HEK293 (cell line): ENCODE data around the gene ZNF865.

Experiments
- CTCF ChIA-PET: fragments of 350-600 bp; formaldehyde crosslinking; extraction: SDS; loops from one replicate; lab custom pipeline; 2021; ENCODE audit warnings: antibody characterized with exemption; lab: Yijun Ruan, JAX
- POLR2A ChIA-PET: fragments of 300-600 bp; formaldehyde crosslinking; extraction: SDS; loops from one replicate; lab custom pipeline; 2020; ENCODE audit warnings: antibody characterized with exemption, inconsistent platforms; lab: Yijun Ruan, JAX
- H3K27ac ChIP-seq: fragments of 200-500 bp; sonication (Bioruptor generic); 2 replicates; pipeline ENCODE4 v1.5.1; 2014; ENCODE audit warnings: low read depth, low read length, control low read depth, inconsistent platforms; ENCODE audit errors: extremely low read depth
- H3K36me3 ChIP-seq, 2 experiments: fragments of 200-500 bp in 1 of 2; sonication (Bioruptor generic) in 1 of 2; 1 replicate in 1 of 2; 2 replicates in 1 of 2; pipeline ENCODE4 v1.5.1; 2014 to 2017; ENCODE audit warnings: inconsistent platforms in 2 of 2, low read length in 2 of 2; ENCODE audit not compliant: control insufficient read depth in 2 of 2, insufficient read depth in 1 of 2
- H3K4me1 ChIP-seq: fragments of 200-500 bp; sonication (Bioruptor generic); 2 replicates; pipeline ENCODE4 v1.5.1; 2014; ENCODE audit warnings: mild to moderate bottlenecking, low read length, inconsistent platforms; ENCODE audit not compliant: control insufficient read depth, insufficient read depth
- H3K4me3 ChIP-seq: 2 replicates; pipeline ENCODE4 v1.5.1; 2011; ENCODE audit warnings: low read depth, mild to moderate bottlenecking, control low read depth, low read length, moderate library complexity
- H3K9me3 ChIP-seq: fragments of 200-500 bp; sonication (Bioruptor generic); 2 replicates; pipeline ENCODE4 v1.5.1; 2014; ENCODE audit warnings: low read depth, low read length, inconsistent platforms; ENCODE audit not compliant: control insufficient read depth, insufficient read depth
- EGR2 ChIP-seq: fragments of 450-650 bp; formaldehyde crosslinking; IDR thresholded peaks from 2 replicates; pipeline ENCODE4 v1.5.1; 2016; ENCODE audit warnings: low read depth, missing biosample characterization, missing genetic modification characterization
- GLIS2 ChIP-seq: fragments of 450-650 bp; formaldehyde crosslinking; IDR thresholded peaks from 2 replicates; pipeline ENCODE4 v1.5.1; 2016; ENCODE audit warnings: missing biosample characterization, missing genetic modification characterization
- HOXD13 ChIP-seq: sonication (generic); formaldehyde crosslinking; IDR thresholded peaks from 2 replicates; pipeline ENCODE4 v1.8.0; 2022; ENCODE audit warnings: missing genetic modification reagents, borderline replicate concordance
- MZF1 ChIP-seq: fragments of 450-650 bp; formaldehyde crosslinking; IDR thresholded peaks from 2 replicates; pipeline ENCODE4 v1.5.1; 2017; ENCODE audit warnings: missing biosample characterization, missing genetic modification characterization, borderline replicate concordance
- PRDM1 ChIP-seq: fragments of 450-650 bp; formaldehyde crosslinking; IDR thresholded peaks from 2 replicates; pipeline ENCODE4; 2016; ENCODE audit warnings: missing biosample characterization, missing genetic modification characterization
- PRDM10 ChIP-seq: fragments of 450-650 bp; formaldehyde crosslinking; IDR thresholded peaks from 2 replicates; pipeline ENCODE4 v1.5.1; 2016; ENCODE audit warnings: missing biosample characterization, missing genetic modification characterization
- TRIM28 ChIP-seq: IDR thresholded peaks from 2 replicates; pipeline ENCODE4 v1.6.1; 2011; ENCODE audit warnings: low read length, control low read depth, borderline replicate concordance
- YY2 ChIP-seq: fragments of 450-650 bp; formaldehyde crosslinking; IDR thresholded peaks from 2 replicates; pipeline ENCODE4 v1.5.1; 2016; ENCODE audit warnings: missing biosample characterization, missing genetic modification characterization
- ZBTB17 ChIP-seq: fragments of 450-650 bp; formaldehyde crosslinking; IDR thresholded peaks from 2 replicates; pipeline ENCODE4 v1.5.1; 2016; ENCODE audit warnings: missing biosample characterization, missing genetic modification characterization
- ZBTB48 ChIP-seq: fragments of 450-650 bp; formaldehyde crosslinking; IDR thresholded peaks from 2 replicates; pipeline ENCODE4 v1.5.1; 2016; ENCODE audit warnings: missing biosample characterization, missing genetic modification characterization
- ZFP69B ChIP-seq: fragments of 450-650 bp; formaldehyde crosslinking; IDR thresholded peaks from 2 replicates; pipeline ENCODE4 v1.5.1; 2016; ENCODE audit warnings: missing biosample characterization, missing genetic modification characterization
- ZNF148 ChIP-seq: fragments of 450-650 bp; formaldehyde crosslinking; IDR thresholded peaks from 2 replicates; pipeline ENCODE4 v1.5.0; 2017; ENCODE audit warnings: missing biosample characterization, missing genetic modification characterization, borderline replicate concordance
- ZNF155 ChIP-seq: fragments of 450-650 bp; formaldehyde crosslinking; IDR thresholded peaks from 2 replicates; pipeline ENCODE4 v1.5.1; 2016; ENCODE audit warnings: missing biosample characterization, missing genetic modification characterization
- ZNF248 ChIP-seq: fragments of 450-650 bp; formaldehyde crosslinking; IDR thresholded peaks from 2 replicates; pipeline ENCODE4 v1.5.1; 2017; ENCODE audit warnings: missing biosample characterization, missing genetic modification characterization
- ZNF311 ChIP-seq: fragments of 450-650 bp; formaldehyde crosslinking; IDR thresholded peaks from 2 replicates; pipeline ENCODE4 v1.5.1; 2017; ENCODE audit warnings: missing biosample characterization, missing genetic modification characterization, borderline replicate concordance
- ZNF324 ChIP-seq: fragments of 450-650 bp; formaldehyde crosslinking; IDR thresholded peaks from 2 replicates; pipeline ENCODE4 v1.5.1; 2016; ENCODE audit warnings: missing biosample characterization, missing genetic modification characterization
- ZNF394 ChIP-seq: fragments of 450-650 bp; formaldehyde crosslinking; IDR thresholded peaks from 2 replicates; pipeline ENCODE4 v1.5.1; 2016; ENCODE audit warnings: missing biosample characterization, missing genetic modification characterization, mild to moderate bottlenecking, moderate library complexity, borderline replicate concordance
- ZNF626 ChIP-seq: fragments of 450-650 bp; sonication (Bioruptor Pico); formaldehyde crosslinking; IDR thresholded peaks from 2 replicates; pipeline ENCODE4 v1.5.1; 2018; ENCODE audit warnings: missing biosample characterization, missing genetic modification characterization, inconsistent platforms
- ZNF639 ChIP-seq: fragments of 450-650 bp; formaldehyde crosslinking; IDR thresholded peaks from 2 replicates; pipeline ENCODE4 v1.5.1; 2016; ENCODE audit warnings: missing biosample characterization, missing genetic modification characterization
- ZNF670 ChIP-seq: fragments of 450-650 bp; formaldehyde crosslinking; IDR thresholded peaks from 2 replicates; pipeline ENCODE4 v1.5.1; 2016; ENCODE audit warnings: missing biosample characterization, missing genetic modification characterization, low read depth
- ZNF692 ChIP-seq: fragments of 450-650 bp; formaldehyde crosslinking; IDR thresholded peaks from 2 replicates; pipeline ENCODE4 v1.5.1; 2016; ENCODE audit warnings: missing biosample characterization, missing genetic modification characterization
- ZNF76 ChIP-seq: fragments of 450-650 bp; formaldehyde crosslinking; IDR thresholded peaks from 2 replicates; pipeline ENCODE4; 2016; ENCODE audit warnings: low read depth, missing biosample characterization, missing genetic modification characterization, borderline replicate concordance
- ZNF768 ChIP-seq: fragments of 450-650 bp; formaldehyde crosslinking; IDR thresholded peaks from 2 replicates; pipeline ENCODE4 v1.5.1; 2018; ENCODE audit warnings: missing biosample characterization, mild to moderate bottlenecking, missing genetic modification characterization
- ZNF791 ChIP-seq: fragments of 450-650 bp; formaldehyde crosslinking; IDR thresholded peaks from 2 replicates; pipeline ENCODE4 v1.5.1; 2016; ENCODE audit warnings: missing biosample characterization, missing genetic modification characterization

The ZNF865 gene

GRCh38 chr19:55637534-55637933 is 32.1 kb downstream of the ZNF865 start:
- TF ChIP-seq ZNF692 (tag by site-specific recombination) (no peak), ZNF148 (tag by site-specific recombination) (no peak), PRDM1 (tag by site-specific recombination) (0 out of 2 replicates have a peak, but pooled peaks have one; percentile 14), GLIS2 (tag by site-specific recombination) (no peak), PRDM10 (tag by site-specific recombination) (no peak), HOXD13 (CRISPR knock-in tag) (0 out of 2 replicates have a peak, but pooled peaks have one; percentile 19), ZNF76 (no peak), ZNF791 (tag by site-specific recombination) (no peak), ZBTB17 (tag by site-specific recombination) (peak; percentile 89), ZNF768 (no peak), EGR2 (peak; percentile 52), ZNF670 (tag by site-specific recombination) (no peak), ZNF394 (tag by site-specific recombination) (no peak), ZNF155 (tag by site-specific recombination) (no peak)
- Histone ChIP-seq H3K9me3 (no peaks in the 10 kb centered on the region), H3K4me3 (no peak overlapping the region), H3K4me1 (peaks cover 20% of the 10 kb centered on the region), H3K27ac (no peak overlapping the region), H3K36me3 (peaks cover 5 to 11% of the 10 kb centered on the region in 2 experiments; a peak in 2 of 3 replicates)
- ChIA-PET POLR2A (interaction anchor here (1.0 to 2.1 kb wide), 4 partner anchors 10 to 38 kb away, joined by 4 to 10 read pairs (median 6); partner anchors contain the start of genes FIZ1, U2AF2 and ZNF784), CTCF (interaction anchor here (0.6 to 2.6 kb wide), 10 partner anchors 8 to 478 kb away, joined by 3 to 12 read pairs (median 5); partner anchors contain the start of genes ISOC2, U2AF2 and ZNF784)

GRCh38 chr19:55638864-55639359 is 33.5 kb downstream of the ZNF865 start:
- peaks cover 5 to 11% of the 10 kb centered on the region in 2 experiments; a peak in 2 of 3 replicates for H3K36me3 ChIP-seq
- H3K4me3 ChIP-seq, result no peak overlapping the region
- no peak overlapping the region for H3K27ac ChIP-seq
- peaks cover 28% of the 10 kb centered on the region for H3K4me1 ChIP-seq
- ChIA-PET POLR2A (interaction anchor here (0.6 to 1.6 kb wide), 4 partner anchors 15 to 498 kb away, joined by 3 to 5 read pairs (median 3); partner anchors contain the start of genes U2AF2 and ZNF784), CTCF (interaction anchor here (0.5 to 2.6 kb wide), 10 partner anchors 9 to 957 kb away, joined by 3 to 12 read pairs (median 4); partner anchors contain the start of genes CCDC106, ISOC2, U2AF2 and ZNF784)
- H3K9me3 ChIP-seq, result no peaks in the 10 kb centered on the region
- TF ChIP-seq YY2 (tag by site-specific recombination) (peak; percentile 85), ZNF324 (no peak), ZNF639 (tag by site-specific recombination) (0 out of 2 replicates have a peak, but pooled peaks have one; percentile 25), MZF1 (tag by site-specific recombination) (peak; percentile 25; the same call in 1 of the 2 replicates), ZNF692 (tag by site-specific recombination) (peak; percentile 70; the same call in 1 of the 2 replicates), TRIM28 (no peak), ZFP69B (tag by site-specific recombination) (peak; percentile 60; the same call in 1 of the 2 replicates), ZNF248 (tag by site-specific recombination) (0 out of 2 replicates have a peak, but pooled peaks have one; percentile 22), ZBTB48 (tag by site-specific recombination) (peak; percentile 46; the same call in 1 of the 2 replicates), PRDM1 (tag by site-specific recombination) (no peak), ZNF311 (tag by site-specific recombination) (no peak), ZNF626 (tag by site-specific recombination) (no peak)
